ENCODE data around the gene PCDHGA1. TPM values are rescaled to one million over a fixed set of nuclear protein-coding genes. Genes with fewer than 3 reads are reported as not detected.

PCDHGA1 gene
- total RNA-seq, 6 experiments from 2014 or later: 0.04 to 0.18 (median 0.12) TPM; not detected in 1

DNA sequence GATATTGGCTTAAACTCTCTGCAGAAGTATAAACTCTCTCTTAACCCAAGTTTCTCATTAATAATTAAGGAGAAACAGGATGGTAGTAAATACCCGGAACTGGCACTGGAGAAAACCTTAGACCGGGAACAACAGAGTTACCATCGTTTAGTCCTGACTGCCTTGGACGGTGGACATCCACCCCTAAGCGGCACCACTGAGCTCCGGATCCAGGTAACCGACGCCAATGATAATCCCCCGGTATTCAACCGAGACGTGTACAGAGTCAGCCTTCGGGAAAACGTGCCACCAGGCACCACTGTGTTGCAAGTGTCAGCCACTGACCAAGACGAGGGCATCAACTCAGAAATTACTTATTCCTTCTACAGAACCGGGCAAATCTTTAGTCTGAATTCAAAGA is 68.3 kb downstream of the PCDHGA1 start:
- Histone ChIP-seq H3K9me3 (peaks cover 0 to 17% (median 7%) of the 10 kb centered on the region in 4 donors), H3K4me1 (no peaks in the 10 kb centered on the region), H3K27ac (no peak overlapping the region), H3K36me3 (no peaks in the 10 kb centered on the region), H3K4me3 (no peak overlapping the region), H3K27me3 (no peaks in the 10 kb centered on the region)
- DNase-seq (no peak), ATAC-seq (no peak)
- WGBS (ENCODE audit: insufficient coverage, low coverage, low lambda C conversion rate, missing lambda C conversion rate): 22% methylated on average over 7 of the region's 15 CpGs
- intact Hi-C loops (cut with DNase I): no loop called here
- TF ChIP-seq, protein P1, sequence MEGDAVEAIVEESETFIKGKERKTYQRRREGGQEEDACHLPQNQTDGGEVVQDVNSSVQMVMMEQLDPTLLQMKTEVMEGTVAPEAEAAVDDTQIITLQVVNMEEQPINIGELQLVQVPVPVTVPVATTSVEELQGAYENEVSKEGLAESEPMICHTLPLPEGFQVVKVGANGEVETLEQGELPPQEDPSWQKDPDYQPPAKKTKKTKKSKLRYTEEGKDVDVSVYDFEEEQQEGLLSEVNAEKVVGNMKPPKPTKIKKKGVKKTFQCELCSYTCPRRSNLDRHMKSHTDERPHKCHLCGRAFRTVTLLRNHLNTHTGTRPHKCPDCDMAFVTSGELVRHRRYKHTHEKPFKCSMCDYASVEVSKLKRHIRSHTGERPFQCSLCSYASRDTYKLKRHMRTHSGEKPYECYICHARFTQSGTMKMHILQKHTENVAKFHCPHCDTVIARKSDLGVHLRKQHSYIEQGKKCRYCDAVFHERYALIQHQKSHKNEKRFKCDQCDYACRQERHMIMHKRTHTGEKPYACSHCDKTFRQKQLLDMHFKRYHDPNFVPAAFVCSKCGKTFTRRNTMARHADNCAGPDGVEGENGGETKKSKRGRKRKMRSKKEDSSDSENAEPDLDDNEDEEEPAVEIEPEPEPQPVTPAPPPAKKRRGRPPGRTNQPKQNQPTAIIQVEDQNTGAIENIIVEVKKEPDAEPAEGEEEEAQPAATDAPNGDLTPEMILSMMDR (IDR thresholded peaks at IDR 0.05): no peak
- TF ChIP-seq POLR2A (IDR thresholded peaks at IDR 0.05): no peak

DNA sequence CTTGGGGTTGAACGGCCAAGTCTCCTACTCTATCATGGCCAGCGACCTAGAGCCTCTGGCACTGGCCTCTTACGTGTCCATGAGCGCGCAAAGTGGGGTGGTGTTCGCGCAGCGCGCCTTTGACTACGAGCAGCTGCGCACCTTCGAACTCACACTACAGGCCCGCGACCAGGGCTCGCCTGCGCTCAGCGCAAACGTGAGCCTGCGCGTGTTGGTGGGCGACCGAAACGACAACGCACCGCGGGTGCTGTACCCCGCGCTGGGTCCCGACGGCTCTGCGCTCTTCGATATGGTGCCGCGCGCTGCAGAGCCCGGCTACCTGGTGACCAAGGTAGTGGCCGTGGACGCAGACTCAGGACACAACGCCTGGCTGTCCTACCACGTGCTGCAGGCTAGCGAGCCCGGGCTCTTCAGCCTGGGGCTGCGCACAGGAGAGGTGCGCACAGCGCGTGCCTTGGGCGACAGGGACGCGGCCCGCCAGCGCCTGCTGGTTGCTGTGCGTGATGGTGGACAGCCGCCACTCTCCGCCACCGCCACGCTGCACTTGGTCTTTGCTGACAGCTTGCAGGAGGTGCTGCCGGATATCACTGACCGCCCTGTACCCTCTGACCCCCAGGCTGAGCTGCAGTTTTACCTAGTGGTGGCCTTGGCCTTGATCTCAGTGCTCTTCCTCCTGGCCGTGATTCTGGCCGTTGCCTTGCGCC is 69.4 kb downstream of the PCDHGA1 start:
- Histone ChIP-seq H3K9me3 (peaks cover 0 to 22% (median 7%) of the 10 kb centered on the region in 4 donors), H3K27me3 (no peaks in the 10 kb centered on the region), H3K27ac (no peak overlapping the region), H3K4me3 (no peak overlapping the region), H3K4me1 (no peaks in the 10 kb centered on the region), H3K36me3 (no peaks in the 10 kb centered on the region)
- ATAC-seq (no peak), DNase-seq (no peak)
- no CpG with 5 or more reads among the region's 61 CpGs for WGBS (ENCODE audit: insufficient coverage, low coverage, low lambda C conversion rate, missing lambda C conversion rate)
- intact Hi-C loops (cut with DNase I): loop anchor here in 1 of 2 donors (10.0 kb wide), 1 partner anchor 155 kb away; no protein-coding TSS in a partner anchor
- TF ChIP-seq, protein P1 (IDR thresholded peaks at IDR 0.05): no peak
- TF ChIP-seq POLR2A (IDR thresholded peaks at IDR 0.05): no peak

DNA sequence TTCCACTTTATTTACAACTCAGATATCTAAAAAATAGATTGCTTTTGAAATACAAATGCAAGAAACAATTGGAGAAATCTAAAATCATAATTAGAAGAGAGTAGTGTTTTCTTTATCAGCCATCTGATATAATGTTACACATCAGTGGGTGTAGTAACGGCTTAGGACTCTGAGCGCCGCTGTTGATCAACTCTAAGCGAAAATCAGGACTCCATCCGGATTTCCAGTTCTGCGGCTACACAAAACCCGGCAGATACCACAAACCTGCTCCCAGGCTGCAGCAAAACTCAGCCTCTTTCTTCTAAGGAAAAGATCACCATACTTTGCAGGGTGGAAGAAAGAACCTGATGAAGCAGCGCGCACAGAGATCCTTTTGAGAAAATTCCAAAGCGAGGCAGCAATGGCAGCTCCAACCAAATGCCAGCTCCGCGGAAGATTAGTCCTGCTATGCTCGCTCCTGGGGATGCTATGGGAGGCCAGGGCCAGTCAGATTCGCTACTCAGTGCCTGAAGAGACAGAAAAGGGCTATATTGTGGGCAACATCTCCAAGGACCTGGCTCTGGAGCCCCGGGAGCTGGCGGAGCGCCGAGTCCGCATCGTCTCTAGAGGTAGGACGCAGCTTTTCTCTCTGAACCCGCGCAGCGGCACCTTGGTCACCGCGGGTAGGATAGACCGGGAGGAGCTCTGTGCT is 72.4 kb downstream of the PCDHGA1 start, which contains the start of gene PCDHGA9:
PCDHGA9 (plus strand) TSS at position 226 of the 691 bp plus-strand sequence; CDS start at position 401, 175 bp downstream.
- DNase-seq: peak in 1 of 3 donors; percentile 45
- ATAC-seq: peak; percentile 55 to 67 (median 62)
- H3K36me3 ChIP-seq: no peaks in the 10 kb centered on the region
- TF ChIP-seq POLR2A (IDR thresholded peaks at IDR 0.05): no peak
- TF ChIP-seq, protein P1 (IDR thresholded peaks at IDR 0.05): peak in 3 of 4 donors; percentile 25 to 40 (median 33)
- H3K27ac ChIP-seq: no peak within 1 kb of the TSS
- H3K4me3 ChIP-seq: peak within 1 kb of the TSS in 1 of 3 donors; percentile 35
- intact Hi-C loops (cut with DNase I): loop anchor here in 1 of 2 donors (10.0 kb wide), 1 partner anchor 152 kb away; no protein-coding TSS in a partner anchor
- H3K27me3 ChIP-seq: no peaks in the 10 kb centered on the region
- 34% methylated on average over 27 of the region's 27 CpGs for WGBS (ENCODE audit: insufficient coverage, low coverage, low lambda C conversion rate, missing lambda C conversion rate)
- H3K4me1 ChIP-seq: no peaks in the 10 kb centered on the region
- H3K9me3 ChIP-seq: peaks cover 0 to 22% (median 4%) of the 10 kb centered on the region in 4 donors

DNA sequence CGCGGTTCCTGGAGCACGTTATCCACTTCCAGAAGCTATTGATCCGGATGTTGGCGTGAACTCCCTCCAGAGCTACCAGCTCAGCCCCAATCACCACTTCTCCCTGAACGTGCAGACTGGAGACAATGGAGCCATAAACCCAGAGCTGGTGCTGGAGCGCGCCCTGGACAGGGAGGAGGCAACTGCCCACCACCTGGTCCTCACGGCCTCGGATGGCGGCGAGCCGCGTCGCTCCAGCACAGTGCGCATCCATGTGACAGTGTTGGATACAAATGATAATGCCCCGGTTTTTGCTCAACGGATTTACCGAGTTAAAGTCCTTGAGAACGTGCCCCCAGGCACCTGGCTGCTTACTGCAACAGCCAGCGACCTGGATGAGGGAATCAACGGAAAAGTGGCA is 73.1 kb downstream of the PCDHGA1 start:
- intact Hi-C loops (cut with DNase I): loop anchor here in 1 of 2 donors (10.0 kb wide), 1 partner anchor 151 kb away; no protein-coding TSS in a partner anchor
- 27% methylated on average over 17 of the region's 22 CpGs for WGBS (ENCODE audit: insufficient coverage, low coverage, low lambda C conversion rate, missing lambda C conversion rate)
- no peak overlapping the region for H3K4me3 ChIP-seq
- no peaks in the 10 kb centered on the region for H3K36me3 ChIP-seq
- ATAC-seq: no peak
- H3K27me3 ChIP-seq: no peaks in the 10 kb centered on the region
- H3K27ac ChIP-seq: no peak overlapping the region
- TF ChIP-seq, protein P1 (IDR thresholded peaks at IDR 0.05): no peak
- TF ChIP-seq POLR2A (IDR thresholded peaks at IDR 0.05): no peak
- no peak for DNase-seq
- H3K9me3 ChIP-seq: peaks cover 0 to 22% (median 4%) of the 10 kb centered on the region in 4 donors
- H3K4me1 ChIP-seq: no peaks in the 10 kb centered on the region

All from right lobe of liver (tissue), 6 donors.